ENCODE results near the gene PIK3R4. TPM values are rescaled to one million over a fixed set of nuclear protein-coding genes. Genes with fewer than 3 reads are reported as not detected.

PIK3R4 gene
- total and polyA plus RNA-seq, 4 donors = 14.3 to 36.6 (median 22.2) TPM

- TF ChIP-seq MAX (IDR thresholded peaks at IDR 0.05) = no peak
- TF ChIP-seq FOXA1 (IDR thresholded peaks at IDR 0.05) = no peak
- TF ChIP-seq FOXA2 (IDR thresholded peaks at IDR 0.05) = no peak
These were observed 74.9 kb downstream of the PIK3R4 start (continued) for GRCh38 chr3:130671545-130672312.

DNA sequence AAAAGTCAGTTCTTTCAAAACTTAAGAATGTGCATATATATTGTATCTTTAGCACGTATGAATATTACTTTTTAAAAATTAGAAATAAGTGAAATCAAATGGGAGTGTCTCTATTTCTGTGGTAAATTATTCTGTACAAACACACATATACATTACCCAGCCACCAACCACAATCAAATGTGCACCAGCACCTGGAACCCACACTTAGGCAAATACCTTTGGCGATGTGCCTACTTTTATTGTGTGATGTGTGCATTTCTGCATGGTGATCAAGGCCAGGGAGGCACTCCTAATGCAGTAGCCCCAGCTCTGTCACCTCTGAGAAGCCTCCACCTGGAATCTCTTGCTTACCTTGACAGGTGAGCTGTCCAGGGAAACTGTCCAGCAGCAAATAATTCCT is 76.9 kb downstream of the PIK3R4 start:
- no peak for DNase-seq (ENCODE audit: low spot score)
- Histone ChIP-seq H3K27me3 (ENCODE audit: control insufficient read depth in 4 of 4, insufficient read depth in 4 of 4, low read length in 3 of 4) (no peaks in the 10 kb centered on the region), H3K4me3 (ENCODE audit: low read depth in 1 of 3, low read length in 3 of 3) (no peak overlapping the region), H3K9ac (ENCODE audit: low read depth in 1 of 2, low read length in 2 of 2) (no peak overlapping the region), H3K4me1 (ENCODE audit: control insufficient read depth in 4 of 4, insufficient read depth in 4 of 4, low read length in 3 of 4) (no peaks in the 10 kb centered on the region), H3K27ac (ENCODE audit: low read depth in 1 of 2, low read length in 2 of 2) (no peak overlapping the region), H3K36me3 (ENCODE audit: control insufficient read depth in 4 of 4, insufficient read depth in 3 of 4, low read depth in 1 of 4, low read length in 3 of 4) (peaks cover 3 to 28% (median 15%) of the 10 kb centered on the region in 4 donors), H3K9me3 (ENCODE audit: control insufficient read depth in 4 of 4, low read length in 3 of 4) (no peaks in the 10 kb centered on the region)
- 96% methylated on average over 2 of the region's 2 CpGs for WGBS
- TF ChIP-seq MAX (IDR thresholded peaks at IDR 0.05) (no peak), ATF3 (IDR thresholded peaks at IDR 0.05) (no peak), SP1 (IDR thresholded peaks at IDR 0.05) (no peak), GABPA (IDR thresholded peaks at IDR 0.05 in 1 of 2, conservative IDR thresholded peaks at IDR 0.05 in 1 of 2) (no peak), HNF4G (IDR thresholded peaks at IDR 0.05) (no peak), YY1 (IDR thresholded peaks at IDR 0.05) (no peak), HNF4A (conservative IDR thresholded peaks at IDR 0.05) (no peak), JUND (IDR thresholded peaks at IDR 0.05) (no peak), FOXA1 (IDR thresholded peaks at IDR 0.05) (no peak), CTCF (IDR thresholded peaks at IDR 0.05; ENCODE audit: low read depth, low read length, missing input control) (no peak), RXRA (IDR thresholded peaks at IDR 0.05) (no peak), EGR1 (IDR thresholded peaks at IDR 0.05; ENCODE audit: low read depth in 2 of 2) (no peak), TAF1 (conservative IDR thresholded peaks at IDR 0.05) (no peak), NR2F2 (IDR thresholded peaks at IDR 0.05) (no peak), FOXA2 (IDR thresholded peaks at IDR 0.05) (no peak), RAD21 (IDR thresholded peaks at IDR 0.05) (no peak)
- TF ChIP-seq, protein P1, sequence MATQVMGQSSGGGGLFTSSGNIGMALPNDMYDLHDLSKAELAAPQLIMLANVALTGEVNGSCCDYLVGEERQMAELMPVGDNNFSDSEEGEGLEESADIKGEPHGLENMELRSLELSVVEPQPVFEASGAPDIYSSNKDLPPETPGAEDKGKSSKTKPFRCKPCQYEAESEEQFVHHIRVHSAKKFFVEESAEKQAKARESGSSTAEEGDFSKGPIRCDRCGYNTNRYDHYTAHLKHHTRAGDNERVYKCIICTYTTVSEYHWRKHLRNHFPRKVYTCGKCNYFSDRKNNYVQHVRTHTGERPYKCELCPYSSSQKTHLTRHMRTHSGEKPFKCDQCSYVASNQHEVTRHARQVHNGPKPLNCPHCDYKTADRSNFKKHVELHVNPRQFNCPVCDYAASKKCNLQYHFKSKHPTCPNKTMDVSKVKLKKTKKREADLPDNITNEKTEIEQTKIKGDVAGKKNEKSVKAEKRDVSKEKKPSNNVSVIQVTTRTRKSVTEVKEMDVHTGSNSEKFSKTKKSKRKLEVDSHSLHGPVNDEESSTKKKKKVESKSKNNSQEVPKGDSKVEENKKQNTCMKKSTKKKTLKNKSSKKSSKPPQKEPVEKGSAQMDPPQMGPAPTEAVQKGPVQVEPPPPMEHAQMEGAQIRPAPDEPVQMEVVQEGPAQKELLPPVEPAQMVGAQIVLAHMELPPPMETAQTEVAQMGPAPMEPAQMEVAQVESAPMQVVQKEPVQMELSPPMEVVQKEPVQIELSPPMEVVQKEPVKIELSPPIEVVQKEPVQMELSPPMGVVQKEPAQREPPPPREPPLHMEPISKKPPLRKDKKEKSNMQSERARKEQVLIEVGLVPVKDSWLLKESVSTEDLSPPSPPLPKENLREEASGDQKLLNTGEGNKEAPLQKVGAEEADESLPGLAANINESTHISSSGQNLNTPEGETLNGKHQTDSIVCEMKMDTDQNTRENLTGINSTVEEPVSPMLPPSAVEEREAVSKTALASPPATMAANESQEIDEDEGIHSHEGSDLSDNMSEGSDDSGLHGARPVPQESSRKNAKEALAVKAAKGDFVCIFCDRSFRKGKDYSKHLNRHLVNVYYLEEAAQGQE (IDR thresholded peaks at IDR 0.05) = no peak
- TF ChIP-seq, protein P2, sequence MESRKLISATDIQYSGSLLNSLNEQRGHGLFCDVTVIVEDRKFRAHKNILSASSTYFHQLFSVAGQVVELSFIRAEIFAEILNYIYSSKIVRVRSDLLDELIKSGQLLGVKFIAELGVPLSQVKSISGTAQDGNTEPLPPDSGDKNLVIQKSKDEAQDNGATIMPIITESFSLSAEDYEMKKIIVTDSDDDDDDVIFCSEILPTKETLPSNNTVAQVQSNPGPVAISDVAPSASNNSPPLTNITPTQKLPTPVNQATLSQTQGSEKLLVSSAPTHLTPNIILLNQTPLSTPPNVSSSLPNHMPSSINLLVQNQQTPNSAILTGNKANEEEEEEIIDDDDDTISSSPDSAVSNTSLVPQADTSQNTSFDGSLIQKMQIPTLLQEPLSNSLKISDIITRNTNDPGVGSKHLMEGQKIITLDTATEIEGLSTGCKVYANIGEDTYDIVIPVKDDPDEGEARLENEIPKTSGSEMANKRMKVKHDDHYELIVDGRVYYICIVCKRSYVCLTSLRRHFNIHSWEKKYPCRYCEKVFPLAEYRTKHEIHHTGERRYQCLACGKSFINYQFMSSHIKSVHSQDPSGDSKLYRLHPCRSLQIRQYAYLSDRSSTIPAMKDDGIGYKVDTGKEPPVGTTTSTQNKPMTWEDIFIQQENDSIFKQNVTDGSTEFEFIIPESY (IDR thresholded peaks at IDR 0.05) = no peak
